NCI-H446 treated with DMSO at 0.1 percent for 48 hours (cell line): ENCODE measurements around the gene CNTNAP5.

Source experiments
- DNase-seq: peaks from one replicate; lab custom pipeline; 2025; lab: John Stamatoyannopoulos, UW

The CNTNAP5 gene

GRCh38 chr2:124626993-124627392 lies 601.9 kb downstream of the CNTNAP5 start:
- no peak for DNase-seq

GRCh38 chr2:124633812-124634211 lies 608.7 kb downstream of the CNTNAP5 start:
- no peak for DNase-seq

GRCh38 chr2:124639524-124639923 lies 614.4 kb downstream of the CNTNAP5 start:
- no peak for DNase-seq

- DNase-seq, result no peak
These were observed 615.2 kb downstream of the CNTNAP5 start for GRCh38 chr2:124640221-124640750.

- DNase-seq, result no peak
These were observed 621.2 kb downstream of the CNTNAP5 start for GRCh38 chr2:124646166-124646815.

- no peak for DNase-seq
These were observed 622.2 kb downstream of the CNTNAP5 start for GRCh38 chr2:124647245-124647644.

- no peak for DNase-seq
These were observed 622.6 kb downstream of the CNTNAP5 start for GRCh38 chr2:124647663-124648062.

- DNase-seq, result no peak
These were observed 623.9 kb downstream of the CNTNAP5 start for GRCh38 chr2:124649001-124649400.

- no peak for DNase-seq
These were observed 627.0 kb downstream of the CNTNAP5 start for GRCh38 chr2:124652099-124652498.

- DNase-seq, result no peak
These were observed 633.3 kb downstream of the CNTNAP5 start for GRCh38 chr2:124658373-124658772.

- no peak for DNase-seq
These were observed 636.5 kb downstream of the CNTNAP5 start for GRCh38 chr2:124661558-124661957.

- DNase-seq, result no peak
These were observed 638.0 kb downstream of the CNTNAP5 start for GRCh38 chr2:124662946-124663644.

- no peak for DNase-seq
These were observed 638.5 kb downstream of the CNTNAP5 start for GRCh38 chr2:124663645-124663997.

- DNase-seq, result no peak
These were observed 639.3 kb downstream of the CNTNAP5 start for GRCh38 chr2:124664363-124664762.

GRCh38 chr2:124666976-124667375 lies 641.9 kb downstream of the CNTNAP5 start:
- DNase-seq, result no peak

GRCh38 chr2:124668161-124668560 lies 643.1 kb downstream of the CNTNAP5 start:
- DNase-seq, result no peak

- no peak for DNase-seq
These were observed 645.1 kb downstream of the CNTNAP5 start for GRCh38 chr2:124670187-124670586.

GRCh38 chr2:124678043-124678442 lies 653.0 kb downstream of the CNTNAP5 start:
- no peak for DNase-seq

- no peak for DNase-seq
These were observed 658.7 kb downstream of the CNTNAP5 start for GRCh38 chr2:124683536-124684428.

- no peak for DNase-seq
These were observed 664.3 kb downstream of the CNTNAP5 start for GRCh38 chr2:124689348-124689747.

GRCh38 chr2:124692216-124692615 lies 667.1 kb downstream of the CNTNAP5 start:
- no peak for DNase-seq

- DNase-seq, result peak; percentile 26
These were observed 667.6 kb downstream of the CNTNAP5 start for GRCh38 chr2:124692707-124693106.

- no peak for DNase-seq
These were observed 668.1 kb downstream of the CNTNAP5 start for GRCh38 chr2:124693156-124693555.
